CD4-positive, alpha-beta T cell treated with Interleukin-4 for 1 hour (primary cell): ENCODE results near the gene RBFOX1.

Source experiments
- DNase-seq, 2 donors: peaks; one replicate each; pipeline ENCODE4 v3.0.0-alpha.2; 2020 to 2022

The RBFOX1 gene

DNA sequence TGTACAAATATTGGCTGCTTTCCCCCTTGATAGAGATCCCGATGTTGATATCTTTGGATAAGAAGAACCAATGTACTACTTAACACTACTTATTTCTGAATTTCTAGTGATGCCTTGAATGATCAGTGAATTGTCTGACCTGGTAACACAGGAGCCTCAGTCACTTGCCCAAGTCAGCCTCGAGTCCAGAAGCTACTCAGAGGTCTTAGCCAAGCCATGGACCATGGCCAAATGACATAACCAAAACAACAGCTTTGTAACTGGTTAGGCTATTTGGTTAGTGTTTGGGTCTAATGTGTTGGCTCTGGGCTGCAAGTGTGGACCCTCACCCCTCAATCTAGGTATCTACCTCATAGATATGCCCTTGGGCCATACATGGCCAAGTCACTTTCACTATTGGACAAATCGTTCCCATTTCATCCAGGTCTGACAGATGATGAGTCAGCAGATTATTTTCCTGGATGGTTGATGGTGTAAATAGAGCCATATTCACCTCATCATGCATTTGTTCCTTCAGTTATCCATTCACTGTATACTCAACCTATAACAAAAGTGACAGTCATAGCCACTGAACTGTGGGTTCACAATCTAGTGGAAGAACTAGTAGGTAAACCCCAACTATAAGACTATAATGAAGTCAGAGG, 3.5 kb downstream of the RBFOX1 start:
- no peak for DNase-seq

DNA sequence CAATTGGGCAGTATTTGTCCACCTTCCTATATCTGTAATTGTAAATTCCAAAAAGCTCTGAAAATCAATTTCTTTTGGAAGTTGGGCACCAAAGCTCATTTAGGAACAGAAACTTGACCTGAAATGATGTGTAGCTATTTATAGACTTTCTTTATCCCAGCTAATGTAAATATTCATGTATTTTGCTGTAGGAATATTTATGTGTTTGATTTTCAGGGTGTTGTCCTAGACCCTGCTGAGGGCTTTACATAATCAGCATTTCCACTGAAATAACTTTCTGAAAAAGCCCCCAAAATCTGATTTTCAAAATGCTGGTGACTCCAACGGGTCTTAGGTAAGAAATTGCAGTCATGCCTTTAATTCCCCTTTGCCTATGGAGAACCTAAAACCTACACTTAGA, 4.1 kb downstream of the RBFOX1 start:
- DNase-seq = no peak

DNA sequence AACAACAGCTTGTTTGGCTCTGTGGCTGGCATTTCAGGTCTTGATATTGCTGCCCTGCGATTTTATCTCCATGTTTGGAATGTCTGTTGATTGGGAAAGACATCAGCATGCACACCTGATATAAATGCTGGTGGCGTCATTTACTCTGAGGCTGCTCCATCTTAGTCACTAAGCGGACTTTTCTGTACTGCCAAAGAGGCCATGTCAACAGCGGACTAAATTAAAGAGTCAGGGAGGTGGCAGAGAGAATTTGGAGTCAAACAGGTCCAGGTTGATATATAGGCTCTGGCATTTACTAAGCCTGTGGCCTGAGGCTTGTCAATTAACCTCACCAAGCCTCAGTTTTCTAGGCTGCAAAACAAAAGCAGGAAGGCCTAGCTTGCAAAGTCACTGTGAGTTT, 6.2 kb downstream of the RBFOX1 start:
- DNase-seq = no peak

DNA sequence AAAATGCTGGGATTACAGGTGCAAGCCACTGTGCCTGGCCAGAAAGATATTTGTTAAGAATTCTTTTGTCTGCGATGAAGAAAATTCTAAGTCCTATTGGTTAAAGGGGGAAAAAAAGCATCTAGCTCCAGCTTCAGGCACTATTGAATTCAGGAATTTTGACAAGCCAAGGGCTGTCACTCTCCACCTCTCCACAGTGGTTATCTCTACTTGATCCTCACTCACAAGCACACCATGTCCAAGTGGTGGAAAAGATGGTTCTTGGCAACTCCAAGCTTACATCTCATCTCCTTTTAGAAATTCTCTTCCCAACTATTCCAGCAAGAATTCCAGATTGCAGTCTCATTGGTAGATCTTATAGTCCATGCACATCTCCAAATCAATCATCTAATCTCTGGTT, 7.1 kb downstream of the RBFOX1 start:
- no peak for DNase-seq

DNA sequence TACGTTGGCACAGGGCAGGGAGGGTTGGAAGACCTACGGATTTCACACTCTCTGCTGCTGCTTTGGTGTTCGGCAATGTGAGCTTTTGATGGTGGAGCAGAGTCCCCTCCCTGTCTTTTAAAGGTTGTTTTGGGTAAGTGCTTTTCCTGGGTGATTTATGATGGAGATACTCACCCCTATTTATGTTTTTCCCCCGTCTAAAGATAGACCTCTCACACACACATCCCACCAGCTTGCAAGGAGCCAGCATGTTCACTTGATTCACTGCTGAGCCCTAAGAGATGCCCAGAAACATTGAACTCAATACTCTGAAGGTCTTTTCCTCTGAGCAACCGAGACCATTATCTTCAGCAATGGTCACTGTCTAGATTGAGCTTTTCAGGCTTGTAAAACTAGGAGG, 8.3 kb downstream of the RBFOX1 start:
- DNase-seq = no peak

DNA sequence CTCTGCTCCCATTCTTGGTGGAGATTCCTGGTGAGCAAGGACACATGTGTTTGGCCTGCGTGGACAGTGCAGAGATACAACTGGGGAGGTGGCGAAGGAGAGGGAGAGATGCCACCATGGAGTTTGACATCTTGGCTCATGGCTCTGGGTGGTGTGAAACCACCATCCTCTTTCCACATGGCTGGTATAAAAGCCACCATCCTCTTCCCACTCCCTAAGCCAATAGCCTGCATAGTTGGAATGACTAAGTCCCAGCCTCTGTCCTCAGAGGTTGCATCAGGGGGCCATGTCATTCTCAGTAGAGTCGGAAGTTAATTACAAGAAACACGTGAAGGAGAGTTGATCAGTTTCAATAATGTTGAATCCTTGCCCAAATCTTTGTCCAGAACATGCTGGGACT, 10.0 kb downstream of the RBFOX1 start:
- DNase-seq = no peak

DNA sequence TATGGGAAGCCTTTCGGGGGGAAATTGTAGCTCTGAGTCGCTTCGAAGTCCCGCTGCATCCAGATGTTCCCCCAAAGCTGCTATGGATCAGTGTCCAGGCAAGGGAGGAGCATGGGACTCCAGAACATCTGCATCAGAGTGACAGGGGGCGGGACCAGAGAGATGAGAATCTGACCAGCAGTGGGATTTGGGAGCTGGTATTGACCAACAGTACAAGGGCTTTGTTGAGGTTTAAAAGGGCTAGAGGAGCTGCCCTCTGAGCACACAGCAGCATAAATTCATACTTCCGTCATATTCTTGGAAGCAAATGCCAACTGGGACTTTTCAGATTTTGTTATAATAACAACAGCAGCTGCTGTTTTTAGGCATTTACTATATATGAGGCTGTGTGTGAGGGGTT, 10.6 kb downstream of the RBFOX1 start:
- DNase-seq = no peak

DNA sequence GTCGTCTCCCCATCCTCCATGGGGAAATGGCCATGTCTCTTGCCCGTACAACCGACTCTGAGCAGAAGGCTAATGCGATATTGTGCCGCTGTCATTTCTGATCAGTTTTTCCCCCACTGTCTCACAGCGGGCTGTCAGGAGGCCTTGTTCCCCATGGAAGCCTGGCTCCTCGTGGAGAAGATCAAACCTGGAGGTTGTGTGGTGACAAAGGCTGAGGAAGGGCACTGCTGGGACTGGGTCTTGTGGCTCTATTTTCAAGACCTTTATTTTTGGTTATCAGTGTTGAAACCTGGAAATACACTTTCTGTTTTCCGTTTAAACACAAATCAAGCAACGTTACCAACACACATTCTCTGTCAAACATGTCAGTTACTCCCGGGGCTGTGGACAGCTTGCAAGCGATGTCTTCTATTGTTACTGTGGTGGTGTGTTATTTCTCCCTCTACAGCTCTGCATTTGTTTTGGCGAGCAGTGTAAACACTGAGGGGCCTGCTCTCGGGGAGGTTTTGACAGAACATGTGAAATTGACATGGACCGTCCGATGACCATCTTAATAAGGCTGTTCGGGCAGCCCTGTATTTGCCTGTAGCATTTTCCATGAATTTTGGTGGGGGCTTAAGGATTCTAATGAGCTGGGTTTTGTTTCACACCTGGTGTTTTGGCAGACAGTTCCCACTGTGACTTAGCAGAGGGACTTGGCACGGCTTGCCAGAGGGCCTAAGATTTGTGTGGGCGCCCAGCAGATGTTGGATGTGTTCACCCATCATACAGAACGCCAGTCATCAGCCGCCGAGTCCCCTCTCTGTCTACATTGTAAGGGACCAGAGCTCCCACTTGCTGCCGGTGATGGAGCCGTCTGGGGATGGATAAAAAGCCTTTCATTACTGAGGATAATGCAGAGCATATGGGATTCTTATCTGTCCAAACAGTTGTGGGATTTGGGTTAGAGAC, 12.5 kb downstream of the RBFOX1 start:
- DNase-seq = no peak

DNA sequence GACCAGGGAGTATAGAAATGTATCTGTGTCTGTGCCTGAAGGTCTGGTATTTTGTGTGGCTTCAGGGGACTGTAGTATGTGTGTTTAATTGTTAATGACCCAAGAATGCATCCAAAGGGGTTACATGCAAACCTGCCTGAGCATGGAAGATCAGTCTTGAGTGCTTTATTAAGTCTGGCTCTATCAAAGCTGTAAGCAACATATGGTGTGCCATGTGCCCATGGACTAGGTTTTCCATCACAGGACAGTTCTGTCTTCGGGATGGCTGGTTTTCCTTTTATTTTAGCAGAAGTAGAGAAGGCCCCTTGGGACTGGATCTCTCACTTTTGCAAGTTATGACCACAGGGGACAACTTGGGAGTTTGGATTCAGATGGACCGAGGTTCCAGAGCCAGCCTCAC, 18.2 kb downstream of the RBFOX1 start:
- no peak for DNase-seq

DNA sequence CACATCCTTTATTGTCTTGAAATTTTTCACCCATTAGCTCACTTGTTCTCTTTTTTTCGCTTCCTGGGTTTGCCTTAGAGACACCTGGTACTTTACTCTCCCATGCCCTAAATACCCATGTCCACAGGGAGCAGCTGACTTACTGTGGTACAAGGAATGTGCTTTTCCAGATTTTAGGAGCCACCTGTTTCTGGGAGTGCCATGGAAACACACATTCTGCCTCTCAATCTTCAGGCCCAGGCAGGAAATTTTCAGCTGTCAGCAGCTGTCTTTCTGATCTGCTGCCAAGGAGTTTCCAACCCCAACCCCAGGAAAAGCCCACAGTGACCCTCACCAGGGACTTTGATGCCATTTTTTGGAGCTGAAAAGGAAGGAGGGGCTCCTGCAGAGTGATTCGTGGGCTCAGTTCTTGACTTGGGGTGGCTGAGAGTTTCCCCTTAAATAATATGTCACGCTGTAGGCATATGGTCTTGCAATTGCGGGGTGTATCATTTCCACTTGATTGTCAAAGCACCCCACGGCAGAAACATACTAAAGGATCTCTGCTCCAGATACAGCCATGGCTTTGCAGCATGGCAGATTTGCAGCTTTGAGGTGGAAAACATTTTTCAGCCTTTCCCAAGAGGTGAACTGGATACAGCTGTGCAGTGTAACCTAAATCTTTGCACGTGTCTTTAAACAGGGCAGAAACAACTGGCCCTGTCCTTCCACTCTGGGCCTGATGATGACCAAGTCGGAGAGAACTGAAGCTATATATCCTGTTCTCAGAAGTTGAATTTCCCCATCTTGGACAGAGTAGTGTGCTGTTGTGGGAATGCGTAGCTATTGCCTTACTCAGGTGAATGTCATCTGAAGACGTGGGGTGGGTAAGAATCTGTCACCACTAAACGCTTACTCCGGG, 19.2 kb downstream of the RBFOX1 start:
- DNase-seq = no peak

DNA sequence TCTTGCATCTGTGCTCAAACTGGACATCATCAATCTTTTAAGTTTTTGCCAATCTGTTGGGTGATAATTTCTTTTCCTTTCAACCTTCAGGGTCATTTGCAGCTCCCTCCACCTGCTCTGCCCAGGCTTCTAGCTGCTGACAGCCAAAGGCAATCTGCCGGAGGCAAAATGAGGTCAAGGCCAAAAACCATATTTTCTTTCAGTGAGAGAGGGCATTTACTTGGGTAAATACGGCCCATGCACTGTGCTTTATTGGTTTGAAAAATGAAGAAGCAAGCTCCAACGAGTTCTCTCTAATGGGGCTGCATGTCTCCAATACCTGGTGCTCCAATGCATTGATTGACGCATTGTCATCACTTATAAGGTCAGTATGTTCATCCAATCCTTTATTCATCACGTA, 23.1 kb downstream of the RBFOX1 start:
- DNase-seq = no peak

DNA sequence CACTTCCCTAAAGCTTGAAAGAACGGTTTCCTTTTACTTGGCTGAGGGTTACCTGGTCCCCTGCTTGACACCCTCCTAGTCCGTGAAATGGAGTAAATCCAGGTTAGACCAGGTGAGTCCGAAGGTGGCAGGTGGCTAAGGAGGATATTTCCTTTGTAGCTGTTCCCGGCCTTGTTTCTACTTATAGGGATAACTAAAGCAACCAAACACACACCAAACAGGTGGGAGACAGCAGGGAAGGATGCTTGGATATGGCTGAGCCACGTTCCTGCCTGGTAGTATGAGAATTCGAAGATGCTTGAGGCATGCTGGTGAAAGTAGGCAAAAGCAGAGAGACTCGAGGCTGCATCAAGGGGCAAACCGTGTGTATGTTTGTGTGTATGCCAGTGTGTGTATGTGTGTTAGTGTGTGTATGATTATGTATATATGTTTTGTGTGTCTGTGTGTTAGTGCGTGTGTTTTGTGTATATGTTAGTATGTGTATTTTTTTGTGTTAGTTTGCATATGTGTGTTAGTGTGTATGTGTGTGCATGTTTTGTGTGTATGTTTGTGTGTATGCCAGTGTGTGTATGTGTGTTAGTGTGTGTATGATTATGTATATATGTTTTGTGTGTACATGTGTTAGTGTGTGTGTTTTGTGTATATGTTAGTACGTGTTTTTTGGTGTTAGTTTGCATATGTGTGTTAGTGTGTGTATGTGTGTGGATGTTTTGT, 28.9 kb downstream of the RBFOX1 start:
- no peak for DNase-seq

DNA sequence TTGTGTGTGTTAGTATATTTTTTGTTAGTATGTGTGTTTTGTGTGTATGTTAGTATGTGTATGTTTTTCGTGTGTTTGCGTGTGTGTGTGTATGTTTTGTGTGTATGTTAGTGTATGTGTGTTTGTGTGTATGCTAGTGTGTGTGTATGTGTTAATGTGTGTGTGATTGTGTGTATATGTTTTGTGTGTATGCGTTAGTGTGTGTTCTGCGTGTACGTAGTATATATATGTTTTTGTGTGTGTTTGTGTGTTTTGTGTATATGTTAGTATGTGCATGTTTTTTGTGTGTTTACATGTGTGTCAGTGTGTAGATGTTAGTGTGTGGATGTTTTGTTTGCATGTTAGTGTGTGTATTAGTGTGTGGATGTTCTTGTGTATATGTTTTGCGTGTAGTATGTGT, 29.6 kb downstream of the RBFOX1 start:
- DNase-seq = no peak

DNA sequence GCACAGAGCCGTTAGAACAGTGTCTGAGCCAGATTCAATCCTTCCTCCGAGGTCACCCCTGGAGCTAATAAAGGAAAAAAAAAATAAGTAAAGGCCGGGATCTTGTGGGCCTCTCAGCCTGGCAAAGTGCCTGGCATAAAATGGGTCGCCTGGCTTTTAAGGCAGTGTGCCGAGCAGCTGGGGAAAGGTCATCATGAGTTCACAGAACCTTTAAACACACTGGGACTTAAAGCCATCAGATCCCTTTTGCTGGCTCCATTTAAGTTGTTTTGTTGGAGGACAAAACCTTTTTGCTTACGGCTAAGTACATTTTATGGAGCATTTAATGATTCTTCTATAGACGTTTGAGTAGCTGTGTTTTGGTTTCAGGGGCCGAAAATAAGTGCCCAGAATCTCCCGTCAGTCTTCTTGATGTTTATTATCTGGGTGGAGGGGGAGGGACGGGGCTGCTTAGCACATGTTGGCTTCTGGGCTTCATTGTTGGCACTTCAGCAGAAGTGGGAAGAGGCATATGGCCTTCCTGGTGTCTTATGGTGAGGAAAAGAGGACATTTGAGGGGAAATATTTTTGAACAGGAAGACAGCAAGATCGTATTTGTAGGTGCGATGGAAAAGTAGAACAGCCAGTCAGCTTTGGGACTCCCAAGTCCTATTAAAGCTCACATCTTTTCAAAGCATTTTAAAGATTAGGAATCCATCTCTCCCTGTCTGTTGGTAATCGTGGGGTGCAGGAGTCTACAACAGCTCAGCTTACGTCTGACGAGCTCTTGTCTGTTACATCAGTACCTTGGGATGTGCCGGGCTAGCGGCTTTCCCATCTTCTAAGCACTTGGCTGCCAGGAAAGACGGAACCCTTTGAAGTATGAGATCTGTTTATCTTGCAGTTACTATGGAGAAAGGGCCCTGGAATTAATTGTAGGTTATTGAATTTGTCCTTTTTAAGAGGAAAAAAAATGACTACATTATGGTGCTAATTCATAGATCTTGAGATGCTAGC, 31.1 kb downstream of the RBFOX1 start:
- DNase-seq = no peak

DNA sequence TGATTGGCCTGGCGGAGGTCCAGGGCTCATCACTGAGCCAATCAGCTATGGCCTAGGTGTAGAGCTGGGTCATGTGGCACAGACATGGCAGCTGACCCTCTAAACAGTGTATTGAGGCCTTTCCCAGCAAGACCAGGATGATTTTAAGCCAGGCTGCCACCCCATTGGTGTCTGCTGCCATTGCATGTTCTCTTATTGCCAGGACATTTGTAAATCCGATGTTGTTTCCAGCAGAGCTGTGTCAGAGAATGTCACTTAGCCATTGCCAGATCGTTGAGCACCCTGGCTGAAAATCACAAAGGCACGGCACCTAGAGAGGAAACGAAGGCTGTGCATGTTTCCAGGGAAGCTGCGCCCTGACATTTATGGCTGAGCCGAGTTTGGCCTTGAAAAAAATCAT, 33.4 kb downstream of the RBFOX1 start:
- no peak for DNase-seq

DNA sequence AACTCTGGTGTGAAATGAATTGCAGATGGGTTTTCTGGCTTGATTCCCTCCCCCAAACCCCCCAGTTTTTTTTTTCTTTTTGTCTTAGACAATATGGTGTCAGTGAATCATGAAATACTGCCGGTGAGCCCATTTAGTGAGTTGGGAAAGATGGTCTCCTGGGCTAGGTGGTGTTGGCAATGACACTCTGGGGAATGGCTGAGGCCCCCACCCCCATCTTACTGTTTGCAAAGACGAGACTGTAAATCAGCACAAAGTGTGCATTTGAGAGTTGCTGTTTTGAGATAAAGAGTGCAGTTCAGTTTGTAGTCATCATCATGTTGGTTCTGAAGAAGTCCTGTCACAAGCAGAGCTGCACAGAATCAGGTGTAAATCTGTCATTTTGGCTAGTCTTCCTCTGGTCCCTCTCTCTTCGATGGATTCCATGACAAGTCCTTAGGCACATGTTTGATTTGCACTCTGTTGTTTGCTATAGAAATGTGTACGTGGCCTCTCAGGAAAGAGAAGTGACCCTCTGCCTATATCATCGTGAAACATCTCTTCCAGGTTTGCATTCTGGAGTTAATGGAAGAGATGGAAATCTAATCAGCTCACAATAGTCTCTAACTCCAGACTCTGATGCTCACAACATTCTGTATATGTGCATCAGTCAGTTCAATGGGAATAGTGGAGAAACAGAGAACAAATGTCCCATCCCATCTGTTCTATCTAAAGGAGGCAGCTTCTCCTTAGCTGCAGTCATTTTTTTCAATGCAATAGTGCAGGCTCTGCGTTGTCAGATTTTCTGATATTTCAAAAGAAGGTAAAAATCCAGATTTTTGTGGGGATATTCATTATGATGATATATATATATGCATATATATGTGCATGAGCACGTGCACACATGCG, 34.6 kb downstream of the RBFOX1 start:
- DNase-seq = no peak

DNA sequence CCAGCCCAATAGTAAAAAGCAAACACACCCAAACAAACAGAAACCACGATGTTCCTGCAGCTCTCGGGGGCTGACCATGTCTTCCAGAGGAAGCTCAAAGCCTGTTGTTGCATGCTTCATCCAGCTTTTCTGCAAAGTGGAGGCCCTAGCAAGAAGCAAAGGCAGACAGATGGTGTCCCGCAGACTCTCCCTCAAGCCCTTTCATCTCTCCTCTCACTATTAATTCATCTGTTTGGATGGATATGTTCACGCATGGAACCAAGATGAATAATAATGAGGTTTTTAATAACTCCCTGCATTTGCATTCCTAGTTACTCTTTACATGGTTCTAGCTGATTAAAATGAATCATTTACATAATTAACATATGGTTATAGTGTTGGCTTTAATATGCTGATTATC, 36.6 kb downstream of the RBFOX1 start:
- DNase-seq = no peak

DNA sequence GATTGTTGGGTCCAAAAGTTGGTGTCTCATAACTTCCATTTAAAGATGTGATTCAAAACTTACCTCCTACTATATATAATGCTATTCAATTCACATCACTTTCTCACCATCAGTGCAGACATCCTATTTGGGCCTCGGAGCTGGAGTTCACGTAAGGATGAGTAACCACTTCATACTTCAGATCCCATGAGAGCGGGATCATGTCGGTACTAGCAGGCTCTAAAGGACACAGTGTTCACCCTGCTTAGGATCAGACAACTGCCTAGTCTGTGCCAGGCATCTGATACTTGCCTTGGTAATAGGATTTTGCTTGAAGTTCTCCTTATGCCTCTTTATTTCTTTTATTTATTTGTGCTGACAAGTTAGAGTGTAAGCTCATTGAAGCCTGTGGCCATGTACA, 39.5 kb downstream of the RBFOX1 start:
- DNase-seq = no peak

DNA sequence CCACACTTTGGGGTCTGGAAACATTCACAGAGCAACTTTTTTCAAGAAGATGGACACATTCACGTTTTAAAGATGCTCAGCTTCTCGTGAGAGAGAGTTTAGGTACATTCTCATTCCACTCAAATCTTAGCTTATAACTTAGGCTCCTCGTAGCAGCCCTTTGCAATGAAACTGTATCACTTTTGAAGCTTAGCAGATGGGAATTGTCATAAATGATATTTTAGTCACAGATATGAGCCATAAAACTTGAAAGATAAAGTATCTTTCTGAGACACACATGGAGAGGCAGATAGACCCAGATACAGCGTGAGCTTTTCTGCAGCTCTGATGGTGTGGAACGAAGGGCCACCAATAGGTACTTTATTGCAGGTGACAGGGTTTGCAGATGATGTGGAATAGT, 41.1 kb downstream of the RBFOX1 start:
- no peak for DNase-seq

DNA sequence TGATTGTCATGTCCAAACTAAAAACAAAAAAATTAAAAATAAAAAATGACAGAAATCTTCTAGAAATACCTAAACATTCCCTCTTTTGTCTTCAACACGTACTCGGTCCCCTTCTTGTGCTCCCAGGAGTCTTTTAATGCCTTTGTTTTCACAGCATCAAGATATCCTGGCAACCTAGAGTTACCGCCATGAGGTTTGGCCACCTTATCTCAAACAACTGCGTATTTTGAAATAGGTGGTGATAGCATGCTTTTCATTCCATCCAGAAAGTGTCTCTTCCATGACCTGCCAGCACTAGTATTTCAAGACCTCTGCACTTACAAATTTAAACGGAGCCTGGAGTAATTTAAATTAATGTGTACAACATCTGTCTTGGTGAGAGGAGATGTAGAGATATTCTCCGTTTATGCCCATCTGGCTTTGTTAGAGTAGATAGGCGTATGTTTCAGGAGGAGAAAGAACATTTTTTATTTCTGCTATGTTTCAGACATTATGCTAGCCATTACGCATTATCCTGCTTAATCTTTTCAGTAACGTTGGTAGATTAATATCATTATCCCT, 42.0 kb downstream of the RBFOX1 start:
- DNase-seq = no peak
